Activated CD4-positive, alpha-beta T cell treated with anti-CD3 and anti-CD28 coated beads for 24 hours (primary cell): ENCODE data around the gene USP48.

Experiments
- DNase-seq, 2 donors: peaks; one replicate each; pipeline ENCODE4 v3.0.0-alpha.2; 2020; ENCODE audit warnings: low read depth in 2 of 2

The USP48 gene

GRCh38 chr1:21669258-21670058, 113.5 kb downstream of the USP48 start, which contains the start of gene RAP1GAP:
RAP1GAP (minus strand) TSS chr1:21669357; CDS start chr1:21620032, 49,325 bp downstream.
- no peak for DNase-seq

- DNase-seq: no peak
These were observed 114.0 kb downstream of the USP48 start for GRCh38 chr1:21668951-21669257.

GRCh38 chr1:21668232-21668950, 114.6 kb downstream of the USP48 start:
- no peak for DNase-seq

- no peak for DNase-seq
These were observed 115.4 kb downstream of the USP48 start for GRCh38 chr1:21667348-21668231.

GRCh38 chr1:21666576-21667320, 116.2 kb downstream of the USP48 start:
- DNase-seq: no peak

GRCh38 chr1:21665711-21666575, 117.0 kb downstream of the USP48 start:
- no peak for DNase-seq

- DNase-seq: no peak
These were observed 118.0 kb downstream of the USP48 start for GRCh38 chr1:21664806-21665588.

- DNase-seq: no peak
These were observed 118.8 kb downstream of the USP48 start for GRCh38 chr1:21663951-21664805.

GRCh38 chr1:21663248-21663950, 119.5 kb downstream of the USP48 start:
- no peak for DNase-seq

- no peak for DNase-seq
These were observed 120.3 kb downstream of the USP48 start for GRCh38 chr1:21662426-21663247.

- no peak for DNase-seq
These were observed 121.1 kb downstream of the USP48 start for GRCh38 chr1:21661886-21662285.

GRCh38 chr1:21659924-21660326, 123.0 kb downstream of the USP48 start:
- DNase-seq: no peak

- DNase-seq: peak; percentile 62 to 63
These were observed 123.6 kb downstream of the USP48 start for GRCh38 chr1:21659099-21659923.

GRCh38 chr1:21657456-21658190, 125.3 kb downstream of the USP48 start:
- no peak for DNase-seq

- DNase-seq: no peak
These were observed 127.2 kb downstream of the USP48 start for GRCh38 chr1:21655748-21656147.

GRCh38 chr1:21655259-21655658, 127.7 kb downstream of the USP48 start:
- DNase-seq: no peak
